CD8-positive, alpha-beta memory T cell (primary cell): ENCODE data around the gene DOCK2. TPM values are rescaled to one million over a fixed set of nuclear protein-coding genes. Genes with fewer than 3 reads are reported as not detected.
"Not testable (repeated sequence)": the region's sequence is repeated elsewhere in the genome, so short reads cannot be mapped to it uniquely, and the experiment has no call there.

Experiments
- CTCF ChIA-PET: fragments of 350-600 bp; sonication (Branson Sonifier 250); formaldehyde crosslinking; loops from one replicate; lab custom pipeline; 2021; ENCODE audit warnings: antibody characterized with exemption; lab: Charles Lee
- POLR2A ChIA-PET: fragments of 350-600 bp; sonication (Branson Sonifier 250); formaldehyde crosslinking; loops from one replicate; lab custom pipeline; 2021; ENCODE audit warnings: antibody characterized with exemption; lab: Charles Lee
- DNase-seq, 5 donors: peaks; one replicate each; pipeline versions ENCODE4 v3.0.0 to v3.0.0-alpha.2; 2020 to 2022; ENCODE audit warnings: mixed read lengths in 1 of 5
- H3K27ac ChIP-seq: one replicate; pipeline ENCODE4 v1.7.0; 2013; ENCODE audit warnings: low read depth, mild to moderate bottlenecking, low read length, moderate library complexity
- H3K27me3 ChIP-seq: 2 replicates; pipeline ENCODE4 v1.7.0; 2013; ENCODE audit warnings: low read length, mild to moderate bottlenecking; ENCODE audit not compliant: insufficient read depth, poor library complexity, severe bottlenecking
- H3K36me3 ChIP-seq: 2 replicates; pipeline ENCODE4 v1.7.0; 2013; ENCODE audit warnings: mild to moderate bottlenecking, low read length, moderate library complexity; ENCODE audit not compliant: insufficient read depth
- H3K4me1 ChIP-seq: 2 replicates; pipeline ENCODE4 v1.7.0; 2013; ENCODE audit warnings: mild to moderate bottlenecking, low read length, moderate library complexity; ENCODE audit not compliant: insufficient read depth
- H3K4me3 ChIP-seq: 2 replicates; pipeline ENCODE4 v1.7.0; 2013; ENCODE audit warnings: mild to moderate bottlenecking, low read length
- H3K9me3 ChIP-seq: 2 replicates; pipeline ENCODE4 v1.7.0; 2013; ENCODE audit warnings: mild to moderate bottlenecking, low read length
- H3K27ac Mint-ChIP-seq, 8 donors: one replicate each; pipeline ENCODE4 v1.8.0; 2020 to 2021; ENCODE audit warnings: mixed read lengths in 8 of 8, mild to moderate bottlenecking in 6 of 8, inconsistent platforms in 3 of 8, moderate library complexity in 3 of 8
- H3K27me3 Mint-ChIP-seq, 2 donors: one replicate each; pipeline ENCODE4 v1.8.0; 2020 to 2021; ENCODE audit warnings: mixed read lengths in 2 of 2, mild to moderate bottlenecking in 1 of 2, moderate library complexity in 1 of 2
- H3K36me3 Mint-ChIP-seq, 3 donors: one replicate each; pipeline ENCODE4 v1.8.0; 2020 to 2021; ENCODE audit warnings: mixed read lengths in 3 of 3, inconsistent platforms in 1 of 3, mild to moderate bottlenecking in 1 of 3
- H3K4me1 Mint-ChIP-seq, 3 donors: one replicate each; pipeline ENCODE4 v1.8.0; 2020 to 2021; ENCODE audit warnings: mixed read lengths in 3 of 3, inconsistent platforms in 1 of 3, mild to moderate bottlenecking in 1 of 3
- H3K4me3 Mint-ChIP-seq, 7 donors: one replicate each; pipeline ENCODE4 v1.8.0; 2020 to 2021; ENCODE audit warnings: mixed read lengths in 7 of 7, mild to moderate bottlenecking in 6 of 7, moderate library complexity in 4 of 7, inconsistent platforms in 2 of 7
- H3K9me3 Mint-ChIP-seq, 5 donors: one replicate each; pipeline ENCODE4 v1.8.0; 2020 to 2022; ENCODE audit warnings: mixed read lengths in 5 of 5, mild to moderate bottlenecking in 3 of 5, moderate library complexity in 2 of 5, inconsistent platforms in 1 of 5
- polyA plus RNA-seq: library from polyadenylated mRNA; unstranded; fragments of 300-500 nt; fragmentation: Illumina TruSeq; gene quantifications from one replicate; pipeline ENCODE4 v1.2.3, GENCODE V29; 2021
- total RNA-seq, 2 experiments: library from RNA; stranded (reverse); gene quantifications; one replicate each; pipeline ENCODE4 v1.2.3, GENCODE V29; 2021

The DOCK2 gene
- total and polyA plus RNA-seq, 3 experiments from 2014 or later: 102 to 157 (median 155) TPM

DNA sequence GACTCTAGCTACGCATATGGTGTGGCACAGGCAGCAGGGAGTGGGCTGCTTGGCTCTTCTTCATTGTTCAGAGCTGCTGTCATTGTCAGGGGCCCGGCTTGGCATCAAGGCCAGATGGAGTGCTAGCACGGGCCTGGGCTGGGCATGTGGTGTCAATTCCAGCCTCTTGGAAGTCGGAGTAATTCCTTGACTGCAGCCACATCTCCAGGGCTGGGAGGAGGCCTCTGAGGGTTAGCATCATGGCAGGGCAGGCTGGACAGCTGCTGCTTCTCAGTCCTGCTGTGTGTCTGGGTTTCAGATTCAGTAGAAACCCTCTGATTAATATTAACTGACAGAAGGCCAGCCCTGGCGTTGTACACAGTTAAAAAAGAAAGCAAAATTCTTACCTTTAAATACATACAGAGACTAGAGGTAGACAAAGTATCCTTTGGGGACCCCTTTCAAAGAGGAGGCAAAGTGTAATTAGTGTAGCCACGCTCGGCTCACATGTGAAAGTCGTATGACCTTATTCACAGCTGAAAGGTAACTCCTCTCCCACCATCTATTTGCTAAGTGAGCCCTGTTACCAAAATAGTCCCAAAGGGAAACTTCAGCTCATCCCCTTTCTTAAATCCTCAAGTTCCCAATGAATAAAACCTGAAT, 126.4 kb downstream of the DOCK2 start:
- CTCF ChIA-PET: no interaction called here
- Histone ChIP-seq H3K4me3 (no peak overlapping the region), H3K27me3 (no peaks in the 10 kb centered on the region), H3K27ac (no peak overlapping the region), H3K36me3 (peaks cover 33% of the 10 kb centered on the region), H3K9me3 (no peaks in the 10 kb centered on the region), H3K4me1 (no peaks in the 10 kb centered on the region)
- peaks cover 4 to 8% (median 6%) of the 10 kb centered on the region in 3 donors for H3K4me1 Mint-ChIP-seq
- no peaks in the 10 kb centered on the region for H3K9me3 Mint-ChIP-seq
- peaks cover 32 to 88% (median 46%) of the 10 kb centered on the region in 3 donors for H3K36me3 Mint-ChIP-seq
- H3K27ac Mint-ChIP-seq: no peak overlapping the region
- H3K4me3 Mint-ChIP-seq: no peak overlapping the region
- DNase-seq: no peak
- no peaks in the 10 kb centered on the region for H3K27me3 Mint-ChIP-seq
- POLR2A ChIA-PET: no interaction called here

DNA sequence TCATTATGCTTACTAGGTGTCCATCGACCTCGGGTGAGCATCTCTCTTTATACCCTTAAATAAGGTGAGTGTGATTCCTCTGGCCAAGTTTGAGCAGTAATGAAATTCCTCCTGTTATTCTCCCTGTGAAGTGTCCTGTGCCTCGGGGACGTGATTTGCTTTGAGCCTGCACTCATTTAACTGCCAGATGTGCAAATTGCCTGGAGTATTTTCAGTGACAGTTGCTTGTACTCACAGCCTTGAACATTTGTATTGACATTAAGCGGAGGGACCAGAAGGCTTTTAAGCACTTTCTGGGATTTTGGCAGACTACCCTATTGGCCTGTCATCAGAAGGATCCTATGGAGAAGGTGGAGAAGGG, 126.9 kb downstream of the DOCK2 start:
- CTCF ChIA-PET: no interaction called here
- POLR2A ChIA-PET: no interaction called here
- H3K4me3 ChIP-seq: no peak overlapping the region
- no peak overlapping the region for H3K27ac ChIP-seq
- Mint-ChIP-seq H3K27ac (no peak overlapping the region), H3K4me1 (peaks cover 9 to 11% (median 10%) of the 10 kb centered on the region in 3 donors), H3K27me3 (no peaks in the 10 kb centered on the region), H3K9me3 (no peaks in the 10 kb centered on the region), H3K36me3 (peaks cover 29 to 88% (median 45%) of the 10 kb centered on the region in 3 donors), H3K4me3 (no peak overlapping the region)
- no peaks in the 10 kb centered on the region for H3K27me3 ChIP-seq
- DNase-seq: no peak
- H3K36me3 ChIP-seq: peaks cover 33% of the 10 kb centered on the region
- no peaks in the 10 kb centered on the region for H3K9me3 ChIP-seq
- H3K4me1 ChIP-seq: no peaks in the 10 kb centered on the region

DNA sequence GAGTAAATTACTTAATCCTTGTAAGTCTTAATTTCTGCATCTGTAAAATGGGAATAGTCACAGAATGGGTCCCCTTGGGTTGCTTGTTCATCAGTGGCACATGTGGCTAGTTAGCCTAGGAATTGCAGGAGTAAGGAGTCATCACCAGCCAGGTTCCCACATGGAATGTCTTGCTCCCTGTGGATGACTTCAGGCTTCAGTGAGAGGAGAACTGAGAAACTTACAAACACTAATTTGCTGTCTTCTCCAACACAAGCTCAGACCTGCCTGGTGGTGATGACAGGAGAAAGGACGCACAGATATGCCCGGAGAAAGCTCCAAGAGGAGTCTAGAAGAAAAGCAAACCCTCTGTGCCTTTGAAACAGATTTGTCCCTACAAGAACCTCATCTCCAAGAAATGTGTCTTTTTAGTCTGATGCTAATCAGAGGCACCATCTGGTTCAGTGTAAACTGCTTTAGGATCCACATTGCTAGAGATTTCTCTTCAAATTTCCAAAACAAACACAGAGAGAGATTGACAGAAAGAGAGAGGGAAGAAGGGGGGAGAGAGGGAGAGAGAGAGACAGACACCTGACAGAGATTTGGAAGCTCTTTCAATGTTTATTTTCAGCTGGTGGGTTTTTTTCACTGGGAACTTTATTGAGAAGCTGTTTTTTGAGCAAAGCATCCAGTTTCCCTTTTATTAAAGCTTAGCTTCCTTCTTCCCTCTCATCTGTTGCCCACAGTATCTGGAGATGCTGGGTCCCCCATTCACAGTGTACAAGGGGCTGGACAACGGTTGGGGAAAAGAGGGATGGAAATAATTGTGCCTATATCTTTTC, 128.3 kb downstream of the DOCK2 start:
- peak overlapping the region in 2 of 8 donors; percentile 11 to 67 for H3K27ac Mint-ChIP-seq
- Histone ChIP-seq H3K4me1 (no peaks in the 10 kb centered on the region), H3K27ac (no peak overlapping the region), H3K36me3 (peaks cover 27% of the 10 kb centered on the region), H3K4me3 (no peak overlapping the region), H3K27me3 (no peaks in the 10 kb centered on the region), H3K9me3 (no peaks in the 10 kb centered on the region)
- no peak for DNase-seq
- H3K4me3 Mint-ChIP-seq: no peak overlapping the region
- ChIA-PET CTCF (no interaction called here), POLR2A (no interaction called here)
- peaks cover 29 to 84% (median 40%) of the 10 kb centered on the region in 3 donors for H3K36me3 Mint-ChIP-seq
- peaks cover 11 to 20% (median 18%) of the 10 kb centered on the region in 3 donors for H3K4me1 Mint-ChIP-seq
- no peaks in the 10 kb centered on the region for H3K27me3 Mint-ChIP-seq
- H3K9me3 Mint-ChIP-seq: no peaks in the 10 kb centered on the region

DNA sequence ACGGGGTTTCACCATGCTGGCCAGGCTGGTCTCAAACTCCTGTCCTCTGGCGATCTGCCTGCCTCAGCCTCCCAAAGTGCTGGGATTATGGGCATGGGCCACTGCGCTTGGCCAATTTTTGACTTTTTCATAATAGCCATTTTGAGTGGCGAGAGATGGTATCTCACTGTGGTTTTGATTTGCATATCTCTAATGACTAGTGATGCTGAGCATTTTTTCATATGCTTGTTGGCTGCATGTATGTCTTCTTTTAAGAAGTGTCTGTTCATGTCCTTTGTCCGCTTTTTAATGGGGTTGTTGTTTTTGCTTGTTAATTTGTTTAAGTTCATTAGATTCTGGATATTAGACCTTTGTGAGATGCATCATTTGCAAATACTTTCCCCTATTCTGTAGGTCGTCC, 129.9 kb downstream of the DOCK2 start:
- H3K36me3 ChIP-seq: peaks cover 19% of the 10 kb centered on the region
- Mint-ChIP-seq H3K36me3 (peaks cover 30 to 83% (median 39%) of the 10 kb centered on the region in 3 donors), H3K4me1 (peaks cover 11 to 20% (median 18%) of the 10 kb centered on the region in 3 donors)
- H3K27ac ChIP-seq, POLR2A ChIA-PET, DNase-seq, H3K4me1 ChIP-seq, H3K9me3 ChIP-seq, H3K4me3 ChIP-seq, H3K4me3 Mint-ChIP-seq, H3K27ac Mint-ChIP-seq, H3K9me3 Mint-ChIP-seq, H3K27me3 Mint-ChIP-seq, H3K27me3 ChIP-seq: not testable (repeated sequence)
- CTCF ChIA-PET: interaction anchor here (1.2 kb wide), 1 partner anchor 12 kb away, joined by 3 read pairs; no protein-coding TSS in a partner anchor

DNA sequence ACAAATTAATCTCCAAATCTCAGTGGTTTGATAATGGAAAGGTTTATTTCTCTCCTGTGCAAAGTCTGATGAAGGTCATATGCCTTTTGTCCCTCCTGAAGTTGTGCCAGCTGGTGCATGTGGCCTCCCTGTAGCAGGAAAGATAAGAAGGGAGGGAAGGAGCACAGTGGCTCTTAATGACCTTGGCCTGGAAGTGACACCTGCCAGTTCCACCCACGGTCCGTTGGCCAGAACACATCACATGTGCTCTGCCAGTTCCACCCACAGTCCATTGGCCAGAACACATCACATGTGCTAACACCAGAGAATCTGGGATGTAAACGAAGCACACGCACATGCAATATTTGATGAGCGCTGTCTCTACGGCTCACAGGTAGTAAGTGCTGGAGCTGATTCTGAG, 130.9 kb downstream of the DOCK2 start:
- no peaks in the 10 kb centered on the region for H3K4me1 ChIP-seq
- H3K9me3 Mint-ChIP-seq: no peaks in the 10 kb centered on the region
- peak overlapping the region in 1 of 8 donors; percentile 64 for H3K27ac Mint-ChIP-seq
- peaks cover 34 to 82% (median 44%) of the 10 kb centered on the region in 3 donors for H3K36me3 Mint-ChIP-seq
- DNase-seq: no peak
- ChIA-PET CTCF (interaction anchor here (1.2 kb wide), 1 partner anchor 13 kb away, joined by 3 read pairs; no protein-coding TSS in a partner anchor), POLR2A (no interaction called here)
- H3K9me3 ChIP-seq: no peaks in the 10 kb centered on the region
- H3K4me1 Mint-ChIP-seq: peaks cover 13 to 20% (median 18%) of the 10 kb centered on the region in 3 donors
- H3K27me3 Mint-ChIP-seq: no peaks in the 10 kb centered on the region
- H3K27me3 ChIP-seq: no peaks in the 10 kb centered on the region
- no peak overlapping the region for H3K4me3 Mint-ChIP-seq
- H3K27ac ChIP-seq: no peak overlapping the region
- no peak overlapping the region for H3K4me3 ChIP-seq
- H3K36me3 ChIP-seq: peaks cover 10% of the 10 kb centered on the region

DNA sequence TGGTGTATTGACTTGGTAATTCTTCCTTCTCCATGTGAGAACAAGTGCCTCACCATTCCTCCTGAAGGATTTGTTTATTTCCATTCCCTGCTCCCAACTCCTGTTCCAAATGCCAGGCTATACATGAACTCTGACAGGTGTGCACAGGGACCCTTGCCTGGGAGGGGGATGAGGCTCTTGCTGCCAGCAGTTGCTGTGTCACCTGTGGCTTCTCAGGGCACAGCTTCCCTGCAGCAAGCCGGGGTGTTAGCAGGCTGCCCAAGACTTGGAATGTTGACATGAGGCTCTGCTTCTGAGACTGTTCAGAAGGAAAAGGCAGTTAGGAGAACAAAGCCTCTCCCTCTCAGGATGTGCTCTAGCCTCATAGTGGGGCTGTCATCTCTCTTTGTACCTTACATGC, 131.3 kb downstream of the DOCK2 start:
- no peak overlapping the region for H3K4me3 ChIP-seq
- H3K9me3 Mint-ChIP-seq: no peaks in the 10 kb centered on the region
- no peaks in the 10 kb centered on the region for H3K27me3 Mint-ChIP-seq
- H3K4me1 Mint-ChIP-seq: peaks cover 13 to 22% (median 20%) of the 10 kb centered on the region in 3 donors
- ChIA-PET POLR2A (no interaction called here), CTCF (no interaction called here)
- peak overlapping the region in 2 of 8 donors; percentile 76 to 77 for H3K27ac Mint-ChIP-seq
- peaks cover 34 to 82% (median 45%) of the 10 kb centered on the region in 3 donors for H3K36me3 Mint-ChIP-seq
- H3K36me3 ChIP-seq: peaks cover 10% of the 10 kb centered on the region
- no peaks in the 10 kb centered on the region for H3K4me1 ChIP-seq
- no peaks in the 10 kb centered on the region for H3K9me3 ChIP-seq
- no peaks in the 10 kb centered on the region for H3K27me3 ChIP-seq
- H3K27ac ChIP-seq: no peak overlapping the region
- H3K4me3 Mint-ChIP-seq: no peak overlapping the region
- DNase-seq: no peak

DNA sequence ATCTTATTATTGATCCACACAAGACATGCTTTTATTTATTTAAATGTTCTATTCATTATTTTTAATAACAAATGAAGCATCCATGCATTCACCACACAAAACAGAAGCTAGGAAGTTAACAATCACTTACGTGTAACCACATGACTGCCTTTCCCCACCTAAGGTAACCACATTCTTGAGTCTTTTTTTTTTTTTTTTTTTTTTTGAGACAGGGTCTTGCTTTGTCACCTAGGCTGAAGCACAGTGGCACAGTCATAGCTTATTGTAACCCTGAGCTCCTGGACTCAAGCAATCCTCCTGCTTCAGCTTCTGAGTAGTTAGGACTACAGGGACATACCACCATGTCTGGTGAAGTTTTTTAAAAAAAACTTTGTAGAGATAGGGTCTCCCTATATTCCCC, 133.0 kb downstream of the DOCK2 start:
- Mint-ChIP-seq H3K27me3 (no peaks in the 10 kb centered on the region), H3K4me3 (peak overlapping the region in 1 of 7 donors; percentile 14), H3K27ac (peak overlapping the region in 1 of 8 donors; percentile 14), H3K9me3 (no peaks in the 10 kb centered on the region), H3K36me3 (peaks cover 24 to 80% (median 36%) of the 10 kb centered on the region in 3 donors), H3K4me1 (peaks cover 13 to 20% (median 18%) of the 10 kb centered on the region in 3 donors)
- Histone ChIP-seq H3K9me3 (no peaks in the 10 kb centered on the region), H3K27ac (no peak overlapping the region), H3K4me1 (no peaks in the 10 kb centered on the region), H3K4me3 (no peak overlapping the region), H3K27me3 (no peaks in the 10 kb centered on the region), H3K36me3 (no peaks in the 10 kb centered on the region)
- DNase-seq: no peak
- CTCF ChIA-PET: no interaction called here
- POLR2A ChIA-PET: no interaction called here

DNA sequence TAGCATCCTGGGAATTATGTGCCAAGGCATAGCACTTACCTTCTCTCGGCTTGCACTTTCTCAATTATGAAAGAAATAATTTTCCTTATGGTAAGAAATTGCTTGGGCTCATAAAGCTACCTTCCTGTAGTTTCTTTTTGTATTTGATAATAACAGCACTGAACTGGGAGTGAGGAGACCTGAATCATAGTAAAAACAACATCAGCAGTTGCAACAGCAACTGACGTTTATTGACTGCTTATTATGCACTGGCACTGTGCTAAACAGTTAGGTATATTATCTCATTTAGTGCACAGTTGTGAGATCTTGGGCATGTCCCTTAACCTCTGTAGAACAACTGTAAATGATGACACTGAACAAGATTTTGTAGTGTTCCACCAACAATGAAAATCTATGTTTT, 135.2 kb downstream of the DOCK2 start:
- no peak overlapping the region for H3K4me3 ChIP-seq
- Mint-ChIP-seq H3K27me3 (no peaks in the 10 kb centered on the region), H3K4me1 (peaks cover 13 to 24% (median 18%) of the 10 kb centered on the region in 3 donors), H3K9me3 (no peaks in the 10 kb centered on the region), H3K27ac (peak overlapping the region in 3 of 8 donors; percentile 46 to 54 (median 52)), H3K4me3 (no peak overlapping the region), H3K36me3 (peaks cover 11 to 79% (median 25%) of the 10 kb centered on the region in 3 donors)
- H3K27ac ChIP-seq: no peak overlapping the region
- H3K9me3 ChIP-seq: no peaks in the 10 kb centered on the region
- no peaks in the 10 kb centered on the region for H3K4me1 ChIP-seq
- ChIA-PET CTCF (no interaction called here), POLR2A (no interaction called here)
- DNase-seq: no peak
- H3K36me3 ChIP-seq: no peaks in the 10 kb centered on the region
- no peaks in the 10 kb centered on the region for H3K27me3 ChIP-seq
